ENCODE data around the gene CADPS.
"Not testable (repeated sequence)": the region's sequence is repeated elsewhere in the genome, so short reads cannot be mapped to it uniquely, and the experiment has no call there.

CADPS gene

DNA sequence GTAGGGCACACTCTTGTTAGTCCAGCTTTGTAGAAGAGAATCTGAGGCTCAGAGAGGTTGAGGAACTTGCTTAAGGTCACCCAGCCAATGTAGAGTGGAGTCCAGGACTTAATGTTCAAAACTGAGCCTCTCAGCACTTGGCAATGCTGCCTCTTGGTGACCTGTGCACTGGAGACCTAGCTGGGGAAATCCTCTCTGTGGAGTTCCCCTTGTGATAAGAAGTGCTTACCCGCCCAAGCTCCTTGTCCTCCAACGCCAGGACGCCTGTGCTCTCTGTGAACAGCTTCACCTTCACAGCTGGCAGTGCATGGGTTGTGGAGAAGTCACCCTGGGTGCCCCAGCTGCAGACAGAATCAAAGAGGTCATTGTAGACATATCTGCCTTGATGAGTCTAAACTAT is 282.8 kb downstream of the CADPS start:
- no peak for DNase-seq (ENCODE audit: low read depth)

DNA sequence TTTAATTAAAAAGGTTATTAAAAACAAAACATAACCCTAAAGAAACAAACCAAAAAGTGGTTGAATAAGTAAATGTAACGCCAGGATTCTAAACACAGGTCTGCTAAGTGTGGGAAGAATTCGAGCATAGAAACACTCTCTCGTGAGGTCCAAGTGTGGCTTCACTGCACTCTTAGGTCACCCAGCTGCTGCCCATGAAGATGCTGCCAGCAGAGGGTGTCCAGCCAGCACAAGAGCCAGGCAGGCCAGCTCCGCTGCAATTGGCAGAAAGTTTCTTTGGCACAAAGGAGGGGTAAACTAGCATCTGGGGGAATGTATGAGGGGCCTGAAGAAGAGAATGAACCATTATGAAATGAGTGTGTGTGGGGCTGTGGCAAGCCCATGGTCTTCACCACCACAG is 286.1 kb downstream of the CADPS start:
- no peak for DNase-seq (ENCODE audit: low read depth)

DNA sequence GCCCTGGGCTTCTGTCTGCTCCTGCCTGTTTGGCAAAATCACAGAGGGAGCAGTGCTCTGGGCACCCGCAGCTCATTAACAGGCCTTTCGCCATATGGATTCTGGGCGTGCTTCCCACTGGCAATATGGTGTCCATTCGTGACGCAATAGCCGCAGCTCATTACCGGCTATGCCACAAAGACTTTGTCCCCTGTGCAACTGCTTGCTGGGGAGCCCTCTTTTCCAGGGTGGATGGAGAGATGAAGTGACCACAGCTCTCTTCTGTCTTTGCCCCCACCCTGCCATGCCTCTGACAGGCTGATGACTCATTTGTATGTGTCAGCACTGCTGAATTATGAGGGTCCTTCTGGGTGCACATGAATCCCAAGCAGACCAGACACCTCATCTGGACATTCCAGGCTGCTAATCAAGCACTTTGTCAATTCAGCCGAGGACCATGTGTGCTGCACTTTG is 287.6 kb downstream of the CADPS start:
- DNase-seq (ENCODE audit: low read depth) = no peak

- no peak for DNase-seq (ENCODE audit: low read depth)
Observed at GRCh38 chr3:62587169-62587568, 288.0 kb downstream of the CADPS start.

GRCh38 chr3:62586356-62586755 is 288.9 kb downstream of the CADPS start:
- DNase-seq (ENCODE audit: low read depth) = no peak

GRCh38 chr3:62585861-62586260 is 289.4 kb downstream of the CADPS start:
- no peak for DNase-seq (ENCODE audit: low read depth)

- no peak for DNase-seq (ENCODE audit: low read depth)
Observed at GRCh38 chr3:62584636-62585035, 290.6 kb downstream of the CADPS start.

GRCh38 chr3:62582495-62583172 is 292.6 kb downstream of the CADPS start:
- DNase-seq (ENCODE audit: low read depth) = no peak

GRCh38 chr3:62580485-62580884 is 294.7 kb downstream of the CADPS start:
- DNase-seq (ENCODE audit: low read depth) = not testable (repeated sequence)

DNA sequence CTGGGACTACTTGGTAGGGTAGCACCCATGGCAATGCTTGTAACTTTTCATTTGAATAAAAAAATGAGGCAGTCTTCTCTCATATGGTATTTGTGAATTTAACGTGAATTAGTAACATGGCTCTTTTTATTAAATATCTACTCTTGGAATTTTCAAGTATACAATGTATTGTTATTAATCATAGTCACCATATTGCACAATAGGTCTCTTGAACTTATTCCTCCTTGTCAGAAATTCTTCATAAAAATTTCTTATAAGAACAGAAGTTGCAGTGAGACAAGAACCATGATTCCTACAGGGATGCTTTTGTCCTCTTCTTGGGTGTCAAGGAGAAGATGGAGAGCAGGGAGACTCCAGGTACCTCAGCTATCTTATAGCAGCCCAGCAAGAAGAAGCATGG is 298.1 kb downstream of the CADPS start:
- DNase-seq (ENCODE audit: low read depth) = no peak

DNA sequence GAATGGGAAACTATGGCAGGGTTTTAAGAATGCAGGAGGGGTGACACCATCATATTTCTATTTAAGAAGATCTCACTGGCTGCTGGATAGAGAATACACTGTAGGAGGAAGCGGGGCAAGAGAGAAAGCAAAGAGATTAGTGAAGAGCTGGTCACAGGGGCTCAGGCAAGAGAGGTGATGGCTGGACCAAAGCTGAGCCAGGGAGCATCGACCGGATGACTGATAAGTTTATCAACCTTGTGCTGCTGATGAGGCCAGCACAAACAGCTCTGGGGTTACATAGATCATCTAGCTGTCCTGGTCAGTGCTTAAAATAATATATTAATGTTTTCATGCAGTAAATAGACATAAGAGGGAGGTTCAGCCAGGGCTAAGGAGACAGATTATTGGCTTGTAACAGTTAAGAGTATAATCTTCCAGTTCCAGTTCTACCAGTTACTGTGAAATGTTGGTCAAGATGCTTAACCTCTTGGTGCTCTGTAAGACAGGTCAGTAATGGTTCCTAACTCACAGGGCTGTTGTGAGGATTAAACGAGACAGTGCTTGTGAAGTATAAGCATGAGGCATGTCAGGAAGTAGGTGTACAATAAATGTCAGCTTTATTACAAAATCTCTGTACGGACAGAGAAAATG is 300.8 kb downstream of the CADPS start:
- DNase-seq (ENCODE audit: low read depth) = no peak

DNA sequence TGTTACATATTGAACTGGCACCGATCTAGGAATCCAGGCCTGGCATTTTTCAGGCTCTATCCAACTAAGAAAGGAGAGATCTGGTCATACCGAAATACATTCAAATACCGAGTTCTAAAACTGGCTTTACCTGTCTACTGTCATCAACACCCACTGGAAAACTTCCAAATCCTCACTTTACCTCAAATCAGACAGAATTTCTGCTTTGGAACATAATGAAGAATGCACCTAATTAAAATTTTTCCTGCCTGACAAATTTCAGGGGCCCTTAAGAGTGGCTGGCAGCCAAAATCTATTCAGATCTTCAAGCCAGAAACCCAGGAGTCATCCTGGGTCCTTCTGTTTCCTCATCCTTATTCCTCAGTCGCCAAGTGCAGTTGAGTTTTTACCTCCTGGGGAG is 303.3 kb downstream of the CADPS start:
- no peak for DNase-seq (ENCODE audit: low read depth)

- no peak for DNase-seq (ENCODE audit: low read depth)
Observed at GRCh38 chr3:62570888-62571287, 304.3 kb downstream of the CADPS start.

DNA sequence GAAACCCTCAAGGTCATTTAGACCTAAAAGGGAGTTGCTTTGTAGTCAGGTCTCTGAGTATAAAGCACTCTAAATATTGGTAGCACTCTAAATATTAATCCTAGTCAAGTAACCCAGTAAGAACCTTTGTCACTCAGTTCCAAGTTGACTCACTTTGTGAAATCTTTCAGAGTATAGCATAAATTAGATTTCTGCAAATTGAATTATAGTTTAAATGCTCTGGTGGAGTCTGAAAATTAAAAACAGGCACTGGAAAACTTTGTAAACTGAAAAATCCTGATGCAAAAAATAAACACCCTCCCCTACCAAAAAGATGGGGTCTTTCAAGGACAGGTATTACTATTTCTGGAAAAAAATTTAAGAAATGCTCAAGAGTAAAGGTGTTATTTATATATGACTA is 305.6 kb downstream of the CADPS start:
- DNase-seq (ENCODE audit: low read depth) = no peak

DNA sequence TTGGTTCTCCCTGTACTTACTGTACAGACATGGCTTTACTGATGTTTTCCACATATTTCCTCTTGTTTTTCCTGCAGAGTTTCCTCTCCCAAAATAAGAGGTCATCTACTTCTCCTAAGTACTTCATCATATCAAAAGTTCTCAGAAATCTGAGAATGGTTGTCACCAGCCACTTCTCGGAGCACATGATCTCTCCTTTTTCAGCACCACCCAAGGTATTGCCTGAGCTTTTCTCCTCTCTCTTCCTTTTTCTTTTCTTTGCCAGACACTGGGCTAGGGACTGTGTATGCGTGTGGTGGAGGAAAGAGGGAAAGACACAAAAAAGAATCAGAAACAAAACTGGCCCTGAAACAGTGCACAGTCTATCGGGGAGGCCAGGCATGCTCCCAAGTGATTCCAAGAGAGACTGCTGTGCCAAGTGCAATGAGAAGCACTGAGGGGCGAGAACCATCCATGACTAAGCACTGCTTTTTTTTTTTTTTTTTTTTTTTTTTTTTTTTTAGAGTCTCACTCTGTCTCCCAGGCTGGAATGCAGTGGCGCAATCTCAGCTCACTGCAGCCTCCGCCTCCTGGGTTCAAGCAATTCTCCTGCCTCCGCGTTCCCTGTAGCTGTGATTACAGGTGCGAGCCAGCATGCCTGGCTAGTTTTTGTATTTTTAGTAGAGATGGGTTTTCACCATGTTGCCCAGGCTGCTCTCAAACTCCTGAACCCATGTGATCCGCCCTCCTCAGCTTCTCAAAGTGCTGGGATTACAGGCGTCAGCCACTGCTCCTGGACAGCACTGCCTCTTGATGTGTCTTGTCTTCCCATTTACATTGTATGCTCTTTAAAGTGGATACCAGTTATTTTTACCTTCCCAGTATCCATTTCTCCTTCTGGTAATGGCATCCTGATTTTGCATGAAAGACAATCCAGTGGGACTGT is 307.9 kb downstream of the CADPS start:
- DNase-seq (ENCODE audit: low read depth) = no peak

DNA sequence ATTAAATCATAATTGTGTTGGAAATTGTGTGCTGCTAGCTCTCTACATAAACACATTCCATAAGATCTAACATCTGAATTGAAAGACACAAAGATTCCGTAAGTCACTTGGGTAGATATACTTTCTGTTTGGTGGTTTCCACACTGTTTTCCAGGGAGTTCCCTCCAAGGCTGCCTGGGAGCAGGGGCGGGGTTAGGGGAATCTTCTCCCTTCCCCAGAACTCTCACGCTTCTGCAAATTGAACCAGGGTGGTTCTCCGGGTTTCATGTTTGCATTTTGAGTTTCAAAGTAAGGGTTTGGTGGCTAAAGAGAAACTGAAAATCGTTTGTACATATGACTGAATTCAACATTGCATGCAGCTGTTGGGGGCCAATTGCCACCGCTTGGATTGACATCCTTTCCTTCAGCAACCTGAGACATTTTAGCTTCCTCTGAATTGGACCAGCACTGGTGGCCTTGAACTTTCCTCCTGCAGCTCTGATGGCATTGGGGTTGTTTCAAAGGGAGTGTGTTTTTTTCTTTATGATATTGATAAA is 309.1 kb downstream of the CADPS start:
- DNase-seq (ENCODE audit: low read depth) = no peak

DNA sequence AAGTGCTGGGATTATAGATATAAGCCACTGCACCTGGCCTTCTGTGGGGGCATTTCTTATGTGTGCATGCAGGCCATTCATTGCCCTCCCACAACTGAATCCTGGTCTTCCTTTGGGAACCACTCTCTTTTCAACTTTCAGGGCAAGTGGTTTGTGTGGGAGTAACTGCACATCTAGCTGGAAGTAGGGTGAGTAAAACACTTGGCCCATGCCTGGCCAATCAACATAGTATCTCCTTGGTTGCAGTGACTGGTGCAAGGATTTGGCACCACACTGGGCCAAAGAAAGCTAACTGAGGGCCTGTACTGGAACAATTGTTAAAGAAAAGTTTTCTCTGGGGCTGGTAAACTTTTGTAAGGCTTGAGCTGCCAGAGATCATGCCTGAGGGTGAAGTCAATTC is 312.6 kb downstream of the CADPS start:
- DNase-seq (ENCODE audit: low read depth) = no peak

- DNase-seq (ENCODE audit: low read depth) = no peak
Observed at GRCh38 chr3:62562017-62562416, 313.2 kb downstream of the CADPS start.

GRCh38 chr3:62559831-62560445 is 315.3 kb downstream of the CADPS start:
- no peak for DNase-seq (ENCODE audit: low read depth)

DNA sequence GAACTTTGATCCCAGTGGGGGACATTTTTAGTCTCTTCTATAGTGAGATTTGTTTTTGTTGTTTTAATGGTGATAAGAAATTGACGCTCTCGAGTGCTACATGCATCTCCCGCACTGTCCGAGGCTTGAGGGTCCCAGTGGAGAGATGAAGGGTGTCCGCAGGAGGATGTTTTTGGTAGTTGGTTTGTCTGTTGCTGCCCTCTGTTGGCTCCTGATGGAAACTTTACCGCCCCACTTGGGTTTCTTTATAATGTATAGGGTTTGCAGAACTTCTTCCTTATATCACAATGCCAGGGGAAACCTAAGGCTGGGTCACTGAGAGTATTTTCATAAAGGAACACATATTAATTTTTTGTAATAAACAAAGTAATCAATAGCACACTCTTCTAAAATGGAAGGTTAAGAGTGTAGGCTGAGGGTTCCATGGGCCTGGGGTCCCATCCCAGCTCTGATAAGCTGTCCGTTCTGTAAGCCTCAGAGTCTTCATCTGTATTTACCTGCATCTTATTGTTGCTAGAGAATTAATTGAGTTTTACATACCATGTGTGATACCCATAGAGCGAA is 316.6 kb downstream of the CADPS start:
- DNase-seq (ENCODE audit: low read depth) = no peak

GRCh38 chr3:62557983-62558382 is 317.2 kb downstream of the CADPS start:
- DNase-seq (ENCODE audit: low read depth) = no peak

- DNase-seq (ENCODE audit: low read depth) = no peak
Observed at GRCh38 chr3:62557450-62557849, 317.8 kb downstream of the CADPS start.
